HG02678 (cell line): ENCODE results near the gene CCDC149.

Experiments
- ATAC-seq: cut with Tn5 transposase; IDR thresholded peaks from one replicate; pipeline ENCODE4 v1.9.1; 2021; ENCODE audit warnings: mild to moderate bottlenecking, moderate library complexity; ENCODE audit not compliant: unreplicated experiment

Gene CCDC149

DNA sequence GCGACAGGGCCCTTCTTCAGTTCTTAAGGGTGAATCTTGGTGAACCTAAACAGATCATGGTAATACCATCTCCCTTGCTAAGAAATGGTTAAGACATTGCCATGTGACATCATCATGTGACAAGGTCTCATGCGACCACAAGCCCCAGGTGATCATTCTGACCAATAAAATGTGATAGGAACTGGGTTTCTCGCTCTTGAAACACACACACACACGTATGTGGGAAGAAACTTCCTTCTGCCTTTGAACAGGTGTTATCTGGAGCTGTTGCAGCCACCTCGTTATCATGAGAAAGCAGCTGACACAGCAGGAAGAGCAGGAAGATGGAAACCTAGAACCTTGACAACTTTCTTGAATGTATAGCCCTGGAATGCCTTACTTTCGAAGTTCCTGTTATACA is 107.3 kb downstream of the CCDC149 start:
- ATAC-seq, result no peak

DNA sequence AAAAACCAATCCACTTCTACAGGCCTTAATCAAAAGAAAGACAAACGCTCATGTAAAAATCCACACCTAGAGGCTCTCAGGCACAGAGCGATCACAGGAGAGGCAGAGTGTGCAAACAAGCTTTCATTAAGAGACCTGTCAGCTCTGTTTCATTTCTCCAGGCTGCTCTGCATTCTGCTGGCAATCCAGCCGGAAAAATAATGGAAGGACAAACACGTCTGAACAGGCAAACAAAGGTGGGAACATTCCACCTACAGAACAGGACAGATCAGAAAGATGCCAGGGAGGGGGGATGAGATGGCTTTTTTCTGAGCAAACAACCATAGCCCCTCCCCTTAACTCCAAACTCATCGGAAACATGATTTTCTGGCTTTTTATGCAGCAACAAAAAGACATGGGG is 107.8 kb downstream of the CCDC149 start:
- ATAC-seq, result no peak

DNA sequence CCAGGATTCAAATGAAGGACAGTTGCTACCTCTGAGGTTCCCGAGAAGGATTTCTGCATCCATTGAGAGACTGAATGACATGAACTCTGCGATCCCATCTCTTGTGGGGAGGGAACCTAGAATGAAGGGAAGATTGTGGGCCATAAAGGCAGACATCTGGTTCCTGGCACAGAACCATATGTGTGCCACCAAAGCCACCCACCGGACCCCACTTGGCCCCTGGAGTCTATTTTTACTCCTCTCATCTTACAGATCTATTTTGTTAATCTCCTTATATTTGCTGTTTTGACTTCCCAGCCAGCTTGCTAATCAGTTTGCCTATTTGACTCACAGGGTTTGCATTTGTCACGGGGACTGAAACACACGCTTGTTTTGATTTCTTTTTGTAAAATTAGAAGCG is 110.2 kb downstream of the CCDC149 start:
- ATAC-seq, result no peak

- ATAC-seq, result no peak
Observed at GRCh38 chr4:24801136-24801855, 111.5 kb downstream of the CCDC149 start.

DNA sequence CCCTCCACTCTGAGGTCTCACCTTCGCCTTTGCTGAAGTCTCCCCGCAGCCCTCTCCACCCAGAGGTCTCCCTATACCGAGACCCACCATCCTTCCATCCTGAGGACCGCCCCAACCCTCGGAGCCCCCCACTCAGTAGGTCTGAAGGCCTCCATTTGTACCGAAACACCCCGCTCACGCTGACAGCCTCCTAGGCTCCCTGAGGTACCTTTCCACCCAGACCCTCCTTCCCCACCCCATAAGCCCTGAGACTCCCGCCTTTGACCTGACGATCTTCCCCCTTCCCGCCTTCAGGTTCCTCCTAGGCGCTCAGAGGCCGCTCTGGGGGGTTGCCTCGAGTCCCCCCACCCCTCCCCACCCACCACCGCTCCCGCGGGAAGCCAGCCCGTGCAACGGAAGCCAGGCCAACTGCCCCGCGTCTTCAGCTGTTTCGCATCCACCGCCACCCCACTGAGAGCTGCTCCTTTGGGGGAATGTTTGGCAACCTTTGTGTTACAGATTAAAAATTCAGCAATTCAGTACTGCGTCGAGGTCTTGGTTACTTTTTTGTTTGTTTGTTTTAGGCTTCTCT is 112.4 kb downstream of the CCDC149 start:
- ATAC-seq, result no peak

- ATAC-seq, result no peak
Observed at GRCh38 chr4:24799544-24800324, 113.1 kb downstream of the CCDC149 start.

GRCh38 chr4:24799196-24799543 is 113.7 kb downstream of the CCDC149 start:
- no peak for ATAC-seq

GRCh38 chr4:24798036-24798610 is 114.7 kb downstream of the CCDC149 start:
- ATAC-seq, result no peak

- no peak for ATAC-seq
Observed at GRCh38 chr4:24796620-24797019, 116.2 kb downstream of the CCDC149 start.

DNA sequence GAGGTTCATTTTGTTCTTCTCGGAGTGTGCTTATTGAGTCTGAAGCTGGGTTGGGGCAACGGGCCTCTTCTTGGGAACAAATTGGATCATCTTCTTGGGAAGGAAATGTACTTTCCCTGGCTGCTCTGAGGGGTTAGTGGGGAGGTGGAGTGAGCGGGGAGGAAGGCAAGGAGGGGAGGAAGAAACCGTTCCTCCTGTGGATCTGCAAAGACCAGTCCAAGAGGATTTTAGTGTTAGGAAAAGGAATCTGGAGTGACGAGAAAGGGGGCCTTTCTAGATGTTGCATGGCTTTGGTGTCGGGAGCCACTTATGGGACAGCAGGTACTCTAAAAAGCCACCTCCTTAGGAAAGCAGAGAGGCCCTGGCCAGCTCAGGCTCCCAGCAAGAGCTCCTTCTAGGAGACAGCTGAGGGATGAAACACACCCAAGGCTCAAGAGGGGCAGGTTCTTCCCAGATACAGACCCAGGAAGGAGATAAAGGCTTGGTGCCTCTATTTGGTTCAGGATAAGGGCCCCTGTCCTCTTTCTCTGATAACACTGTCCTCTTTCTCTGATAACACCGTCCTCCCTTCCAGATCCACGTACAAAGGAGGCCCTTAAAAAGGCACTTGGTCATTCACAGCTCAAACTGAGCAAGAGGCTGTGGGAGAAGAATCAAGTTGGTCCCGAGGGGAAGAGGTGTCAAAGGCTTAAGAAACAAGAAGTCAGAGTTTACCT is 117.0 kb downstream of the CCDC149 start:
- ATAC-seq, result no peak

GRCh38 chr4:24794916-24795665 is 117.8 kb downstream of the CCDC149 start, which contains the start of gene SOD3:
SOD3 (plus strand) TSS chr4:24795573; CDS start chr4:24799522, 3,949 bp downstream.
- ATAC-seq, result no peak

DNA sequence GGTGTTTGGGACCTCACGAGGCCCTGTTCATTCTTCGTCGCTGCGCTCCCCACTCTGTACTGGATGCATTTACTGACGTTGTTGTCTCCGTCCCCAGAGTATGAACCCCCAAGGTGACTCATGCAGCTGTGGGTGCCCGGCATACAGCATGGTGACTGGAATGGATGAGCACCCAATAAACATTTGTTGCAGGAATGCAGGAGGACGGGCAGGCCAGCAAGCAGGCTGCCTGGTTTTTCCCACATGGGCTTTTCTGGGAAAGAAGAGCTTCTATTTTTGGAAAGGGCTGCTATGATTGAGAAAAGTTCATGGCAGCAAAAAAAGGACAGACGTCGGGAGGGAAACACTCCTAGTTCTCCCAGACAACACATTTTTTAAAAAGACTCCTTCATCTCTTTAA is 118.4 kb downstream of the CCDC149 start:
- ATAC-seq, result no peak

GRCh38 chr4:24794051-24794450 is 118.8 kb downstream of the CCDC149 start:
- no peak for ATAC-seq

DNA sequence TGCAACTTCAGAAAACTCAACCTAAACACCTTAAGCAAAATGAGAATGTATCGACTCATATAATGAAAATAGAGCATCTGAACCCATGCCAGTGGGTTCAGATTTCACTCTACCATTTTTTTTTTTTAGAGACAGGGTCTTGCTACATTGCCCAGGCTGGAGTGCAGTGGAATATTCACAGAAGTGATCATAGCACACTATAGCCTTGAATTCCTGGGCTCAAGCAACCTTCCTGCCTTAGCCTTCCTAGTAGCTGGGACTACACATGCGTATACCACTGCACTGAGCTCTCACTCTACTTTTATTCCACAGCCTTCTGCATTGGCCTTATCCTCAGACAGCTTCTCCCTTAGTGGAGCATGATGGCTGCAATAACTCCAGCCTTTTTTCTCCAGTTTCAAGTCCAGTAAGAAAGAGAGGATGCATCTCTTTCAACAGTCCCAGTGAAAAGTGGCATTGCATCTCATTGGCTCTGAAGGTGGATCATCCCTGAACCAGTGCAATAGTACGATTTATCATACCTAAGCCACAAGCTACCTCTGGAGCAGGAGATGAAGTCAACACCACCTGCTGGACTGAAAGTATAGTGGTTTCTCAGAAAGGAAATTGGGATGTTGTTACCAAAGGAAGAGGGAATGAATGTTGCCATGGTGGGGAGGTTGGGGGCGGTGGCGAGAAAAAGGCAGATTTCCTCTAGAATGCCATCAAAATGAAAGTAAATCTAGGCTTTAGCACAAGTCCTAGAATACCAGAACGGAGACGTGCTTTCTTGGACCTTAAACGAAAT is 119.4 kb downstream of the CCDC149 start:
- no peak for ATAC-seq

- no peak for ATAC-seq
Observed at GRCh38 chr4:24792552-24792951, 120.3 kb downstream of the CCDC149 start.

DNA sequence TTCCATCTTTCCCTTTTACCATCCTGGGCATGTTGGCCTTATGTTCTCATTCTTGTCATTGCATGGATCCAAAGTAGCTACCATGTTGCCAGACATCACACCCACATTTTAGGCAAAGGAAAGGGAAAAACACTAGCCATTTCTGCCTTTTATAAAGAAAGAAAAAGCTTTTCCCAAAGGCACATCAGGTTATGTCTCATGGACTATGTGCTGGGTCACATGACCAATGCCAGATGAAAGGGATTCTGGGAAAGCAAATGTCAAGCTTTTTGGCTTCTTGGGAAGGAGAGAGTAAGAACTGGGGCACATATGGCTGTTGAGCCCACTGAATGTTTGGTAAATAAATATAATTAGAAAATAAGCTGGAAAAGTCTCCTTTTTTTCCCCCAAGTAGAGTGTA is 121.8 kb downstream of the CCDC149 start:
- ATAC-seq, result no peak

- no peak for ATAC-seq
Observed at GRCh38 chr4:24783506-24783905, 129.3 kb downstream of the CCDC149 start.

DNA sequence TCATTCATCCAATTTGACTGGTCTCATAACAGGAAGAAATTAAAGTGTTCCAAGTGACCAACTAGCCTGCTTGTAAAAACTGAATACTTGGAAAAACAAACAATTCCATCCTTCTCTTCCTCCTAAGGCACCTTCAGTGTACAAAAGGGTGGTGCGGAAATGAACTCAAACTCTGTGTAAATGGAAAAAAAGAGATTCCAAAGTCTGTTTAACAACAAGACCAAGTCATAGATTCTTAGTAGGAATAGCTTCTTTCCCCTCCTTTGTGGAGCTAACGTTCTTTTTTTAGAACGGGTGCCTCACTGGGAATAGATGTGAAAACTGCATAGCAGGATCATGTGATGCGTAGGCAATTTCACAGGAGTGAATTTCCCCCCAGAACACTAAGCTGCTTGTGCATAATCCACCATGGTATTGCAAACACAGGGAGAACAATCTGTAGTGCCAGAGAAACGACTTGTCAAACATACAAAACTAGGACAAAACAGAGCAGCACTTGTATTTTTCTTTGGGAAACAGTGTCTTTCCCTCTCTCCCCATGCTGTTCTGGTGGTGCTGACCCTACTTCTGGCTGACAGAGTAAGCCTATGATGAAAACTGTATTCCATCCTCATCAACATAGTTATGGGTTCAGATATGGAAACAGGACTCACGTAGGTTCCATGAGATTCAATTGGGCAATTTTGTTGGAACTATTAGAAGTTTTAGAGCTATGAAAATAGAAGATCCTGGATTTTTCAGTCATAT is 130.7 kb downstream of the CCDC149 start:
- ATAC-seq, result no peak

GRCh38 chr4:24780936-24781495 is 131.8 kb downstream of the CCDC149 start:
- ATAC-seq, result no peak
